ENCODE measurements around the gene CCDC88A. TPM values are rescaled to one million over a fixed set of nuclear protein-coding genes. Genes with fewer than 3 reads are reported as not detected.

CCDC88A gene
- total and polyA plus RNA-seq, 2 experiments from 2014 or later = 12.2 to 31.0 TPM

- under 1% methylated on average over 11 of the region's 11 CpGs for WGBS (ENCODE audit: low lambda C conversion rate, missing lambda C conversion rate)
- Histone ChIP-seq H3K4me3 (peak overlapping the region; percentile 61), H3K4me2 (peak overlapping the region; percentile 89), H3K27ac (peak overlapping the region; percentile 82), H3K9me3 (ENCODE audit: low read depth) (no peaks in the 10 kb centered on the region), H3K79me2 (peaks cover 41% of the 10 kb centered on the region), H4K20me1 (ENCODE audit: insufficient read depth, poor library complexity, severe bottlenecking) (no peaks in the 10 kb centered on the region), H2AFZ (peak overlapping the region; percentile 90), H3K27me3 (no peaks in the 10 kb centered on the region), H3K4me1 (ENCODE audit: insufficient read depth) (no peaks in the 10 kb centered on the region), H3K36me3 (replicated peaks; ENCODE audit: insufficient read depth, low read depth) (no peaks in the 10 kb centered on the region), H3K9me2 (replicated peaks; ENCODE audit: insufficient read depth) (no peaks in the 10 kb centered on the region)
- no peak for DNase-seq (ENCODE audit: low spot score)
- no peak for TF ChIP-seq EZH2phosphoT487 (IDR thresholded peaks at IDR 0.05; ENCODE audit: low read depth, severe bottlenecking, unreplicated experiment)
- TF ChIP-seq EZH2 (IDR thresholded peaks at IDR 0.05; ENCODE audit: borderline replicate concordance) = no peak
- no peak for TF ChIP-seq CTCF (IDR thresholded peaks at IDR 0.05; ENCODE audit: poor library complexity)
Measured at GRCh38 chr2:55418512-55419232, 984 bp downstream of the CCDC88A start.

- Histone ChIP-seq H3K27ac (no peak overlapping the region), H2AFZ (no peak overlapping the region), H3K4me2 (peak overlapping the region; percentile 89), H3K36me3 (replicated peaks; ENCODE audit: insufficient read depth, low read depth) (no peaks in the 10 kb centered on the region), H3K9me2 (replicated peaks; ENCODE audit: insufficient read depth) (no peaks in the 10 kb centered on the region), H3K9me3 (ENCODE audit: low read depth) (no peaks in the 10 kb centered on the region), H3K4me3 (peak overlapping the region; percentile 61), H3K79me2 (peaks cover 47% of the 10 kb centered on the region), H4K20me1 (ENCODE audit: insufficient read depth, poor library complexity, severe bottlenecking) (no peaks in the 10 kb centered on the region), H3K4me1 (ENCODE audit: insufficient read depth) (no peaks in the 10 kb centered on the region), H3K27me3 (no peaks in the 10 kb centered on the region)
- no peak for TF ChIP-seq EZH2 (IDR thresholded peaks at IDR 0.05; ENCODE audit: borderline replicate concordance)
- no peak for TF ChIP-seq CTCF (IDR thresholded peaks at IDR 0.05; ENCODE audit: poor library complexity)
- no peak for TF ChIP-seq EZH2phosphoT487 (IDR thresholded peaks at IDR 0.05; ENCODE audit: low read depth, severe bottlenecking, unreplicated experiment)
- WGBS (ENCODE audit: low lambda C conversion rate, missing lambda C conversion rate) = 21% methylated on average over 2 of the region's 2 CpGs
- DNase-seq (ENCODE audit: low spot score) = no peak
Measured at GRCh38 chr2:55418072-55418471, 1.6 kb downstream of the CCDC88A start.

- WGBS (ENCODE audit: low lambda C conversion rate, missing lambda C conversion rate) = 74% methylated on average over 5 of the region's 5 CpGs
- Histone ChIP-seq H3K9me2 (replicated peaks; ENCODE audit: insufficient read depth) (no peaks in the 10 kb centered on the region), H3K36me3 (replicated peaks; ENCODE audit: insufficient read depth, low read depth) (no peaks in the 10 kb centered on the region), H3K9me3 (ENCODE audit: low read depth) (no peaks in the 10 kb centered on the region), H3K27ac (no peak overlapping the region), H2AFZ (no peak overlapping the region), H3K27me3 (no peaks in the 10 kb centered on the region), H3K4me3 (peak overlapping the region; percentile 12), H3K79me2 (peaks cover 57% of the 10 kb centered on the region), H3K4me2 (peak overlapping the region; percentile 89), H3K4me1 (ENCODE audit: insufficient read depth) (no peaks in the 10 kb centered on the region), H4K20me1 (ENCODE audit: insufficient read depth, poor library complexity, severe bottlenecking) (no peaks in the 10 kb centered on the region)
- no peak for DNase-seq (ENCODE audit: low spot score)
- TF ChIP-seq EZH2 (IDR thresholded peaks at IDR 0.05; ENCODE audit: borderline replicate concordance) (no peak), EZH2phosphoT487 (IDR thresholded peaks at IDR 0.05; ENCODE audit: low read depth, severe bottlenecking, unreplicated experiment) (no peak), CTCF (IDR thresholded peaks at IDR 0.05; ENCODE audit: poor library complexity) (no peak)
Measured at GRCh38 chr2:55416786-55417568, 2.7 kb downstream of the CCDC88A start.

Measured in hepatocyte (in vitro differentiated cells).